Bone marrow (tissue), 2 donors: ENCODE measurements around the gene MDFIC.
"Not testable (repeated sequence)": the region's sequence is repeated elsewhere in the genome, so short reads cannot be mapped to it uniquely, and the experiment has no call there.

Experiments used
- DNase-seq, 2 donors: peaks; one replicate each; lab custom pipeline; 2025; lab: John Stamatoyannopoulos, UW

Gene MDFIC, protein sequence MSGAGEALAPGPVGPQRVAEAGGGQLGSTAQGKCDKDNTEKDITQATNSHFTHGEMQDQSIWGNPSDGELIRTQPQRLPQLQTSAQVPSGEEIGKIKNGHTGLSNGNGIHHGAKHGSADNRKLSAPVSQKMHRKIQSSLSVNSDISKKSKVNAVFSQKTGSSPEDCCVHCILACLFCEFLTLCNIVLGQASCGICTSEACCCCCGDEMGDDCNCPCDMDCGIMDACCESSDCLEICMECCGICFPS

GRCh38 chr7:114922026-114922651 lies at the start of gene MDFIC:
Gene MDFIC, plus strand, starts transcription at chr7:114922094. Its CDS starts 940 bp downstream, at chr7:114923034.
- peak; percentile 35 to 56 for DNase-seq

DNA sequence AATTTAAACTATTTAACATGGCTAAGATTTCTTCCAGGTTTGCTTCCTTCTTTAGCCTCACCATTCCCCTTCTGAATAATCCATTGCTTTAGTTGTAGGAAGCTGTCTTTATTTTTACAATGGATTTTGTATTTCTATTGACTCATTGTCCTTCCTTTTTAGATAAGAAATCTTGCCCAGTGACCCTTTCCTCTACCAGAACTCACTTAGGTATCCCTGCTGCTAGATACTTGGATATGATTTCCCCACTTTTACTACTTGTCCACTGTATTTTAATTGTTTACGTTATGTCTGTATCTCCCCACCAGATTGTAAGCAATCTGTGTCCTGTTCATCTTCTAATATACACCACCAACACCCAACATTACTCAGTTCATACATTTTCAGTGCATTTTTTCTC lies 47.7 kb upstream of the MDFIC start:
- no peak for DNase-seq

DNA sequence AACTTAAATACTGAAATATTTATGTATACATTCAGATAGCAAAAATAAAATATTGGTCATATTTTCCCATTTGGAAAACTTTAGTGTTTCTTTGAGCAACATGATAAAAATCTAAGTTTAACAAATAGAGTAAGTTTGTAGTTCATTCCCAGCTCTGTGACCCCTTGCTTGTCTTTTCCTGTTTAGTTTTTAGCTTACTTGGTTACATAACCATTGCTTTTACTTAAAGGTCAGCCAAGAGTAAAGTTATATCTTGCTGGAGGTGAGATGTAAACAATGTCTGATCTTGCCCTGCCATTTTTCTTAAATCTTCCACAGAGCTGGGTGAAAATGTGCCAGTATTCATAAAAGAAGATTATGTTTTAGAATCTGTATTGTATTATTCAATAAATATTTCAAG lies 46.7 kb upstream of the MDFIC start:
- DNase-seq, result no peak

DNA sequence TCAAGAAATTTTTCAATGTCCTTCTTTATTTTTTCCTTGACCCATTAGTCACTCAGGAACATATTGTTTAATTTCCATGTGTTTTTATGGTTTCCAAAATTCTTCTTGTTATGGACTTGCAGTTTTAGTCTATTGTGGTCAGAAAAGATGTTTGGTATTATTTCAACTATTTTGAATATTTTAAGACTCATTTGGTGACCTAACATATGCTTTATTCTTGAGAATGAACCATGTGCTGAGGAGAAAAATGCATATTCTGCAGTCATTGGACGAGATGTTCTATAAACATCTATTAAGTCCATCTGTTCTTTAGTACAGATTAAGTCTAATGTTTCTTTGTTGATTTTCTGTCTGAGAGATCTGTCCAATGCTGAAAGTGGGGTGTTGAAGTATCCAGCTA lies 42.3 kb upstream of the MDFIC start:
- DNase-seq, result no peak

DNA sequence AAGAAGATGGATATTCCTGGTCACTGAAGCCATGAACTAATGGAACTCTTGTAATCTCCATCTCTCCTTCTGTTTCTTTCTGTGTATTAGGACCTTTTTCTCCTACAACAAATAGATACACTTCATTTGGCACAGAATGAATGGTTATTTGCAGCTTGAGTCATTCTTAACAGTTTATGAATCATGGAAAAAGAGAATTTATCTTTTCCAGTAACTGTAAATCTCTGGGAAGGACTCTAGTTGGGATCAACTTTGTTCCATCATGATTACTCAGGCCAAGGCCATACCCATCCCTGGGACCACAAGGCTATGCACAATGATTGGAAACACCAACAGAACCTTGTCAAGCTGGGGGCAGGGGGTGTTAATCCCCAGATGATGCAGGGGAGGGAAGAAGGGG lies 36.1 kb upstream of the MDFIC start:
- DNase-seq, result no peak

GRCh38 chr7:114886241-114886640 lies 35.7 kb upstream of the MDFIC start:
- no peak for DNase-seq

GRCh38 chr7:114889116-114889515 lies 32.8 kb upstream of the MDFIC start:
- DNase-seq, result not testable (repeated sequence)

DNA sequence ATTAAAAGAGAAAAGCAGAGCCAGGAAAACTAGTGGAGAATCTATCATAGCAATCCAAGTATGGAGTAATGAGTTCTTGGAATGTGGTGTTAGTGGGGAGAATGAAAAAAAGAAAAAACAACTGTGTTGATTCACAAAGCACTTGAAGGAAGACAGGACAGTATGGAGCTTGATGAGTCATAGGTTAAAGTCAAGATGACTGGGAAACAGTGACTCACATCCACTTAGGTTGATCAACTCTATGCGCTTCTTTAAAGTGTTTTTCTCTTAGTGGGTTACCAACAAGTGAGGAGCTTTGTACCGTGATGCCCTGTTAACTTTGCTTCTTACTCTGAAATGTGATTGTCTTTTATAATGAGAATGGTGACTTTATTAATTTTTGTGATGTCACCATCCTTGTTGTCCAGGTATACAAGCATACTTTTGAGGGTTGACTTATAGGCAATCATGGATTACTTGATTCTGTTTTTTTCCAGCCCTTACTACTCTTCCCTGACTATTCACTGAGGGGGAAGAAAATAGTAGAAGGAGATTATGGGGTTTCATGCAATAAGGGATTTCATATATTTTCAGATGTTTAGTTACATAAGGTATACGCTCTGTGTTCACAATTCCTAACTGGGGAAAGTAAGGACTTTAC lies 32.1 kb upstream of the MDFIC start:
- DNase-seq, result peak in 1 of 2 donors; percentile 80

GRCh38 chr7:114890561-114890960 lies 31.3 kb upstream of the MDFIC start:
- DNase-seq, result no peak

- DNase-seq, result no peak
These were observed 21.8 kb upstream of the MDFIC start for GRCh38 chr7:114900127-114900526.

GRCh38 chr7:114901771-114902170 lies 20.1 kb upstream of the MDFIC start:
- DNase-seq, result no peak

DNA sequence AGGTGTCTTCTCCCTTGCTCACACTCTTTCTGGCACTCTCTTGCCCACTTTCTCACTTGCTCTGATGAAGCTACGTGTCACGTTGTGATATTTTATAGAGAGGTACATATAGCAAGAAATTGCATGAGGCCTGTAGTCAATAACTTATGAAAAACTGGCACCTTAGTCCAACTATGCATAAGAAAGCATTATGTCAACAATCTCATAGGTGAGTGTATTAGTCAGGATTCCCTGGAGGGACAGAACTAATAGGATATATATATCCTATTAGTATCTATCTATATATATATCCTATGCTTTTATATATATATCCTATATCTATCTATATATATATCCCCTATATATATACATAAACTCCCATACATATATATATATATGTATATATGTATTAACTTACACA lies 18.8 kb upstream of the MDFIC start:
- DNase-seq, result no peak

DNA sequence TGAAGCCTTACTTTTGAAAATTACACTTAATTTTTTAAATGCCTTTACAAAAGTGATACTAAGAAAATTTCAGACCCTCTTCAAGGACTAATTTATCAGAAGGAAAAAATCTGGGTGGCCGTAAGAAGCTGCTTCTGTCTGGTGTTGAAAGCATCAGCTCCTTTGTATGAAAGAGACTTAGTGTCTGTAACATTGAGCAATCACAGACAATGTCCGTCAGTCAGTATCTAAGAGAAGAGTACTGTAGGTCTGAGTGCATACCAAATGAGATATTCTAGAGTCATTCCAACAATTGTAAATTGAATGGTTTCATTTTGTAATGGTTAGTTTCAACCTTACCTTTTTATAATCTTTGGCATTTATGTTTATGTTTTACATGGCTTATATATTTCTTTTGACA lies 11.1 kb upstream of the MDFIC start:
- DNase-seq, result no peak

- no peak for DNase-seq
These were observed 10.5 kb upstream of the MDFIC start for GRCh38 chr7:114911411-114911810.

DNA sequence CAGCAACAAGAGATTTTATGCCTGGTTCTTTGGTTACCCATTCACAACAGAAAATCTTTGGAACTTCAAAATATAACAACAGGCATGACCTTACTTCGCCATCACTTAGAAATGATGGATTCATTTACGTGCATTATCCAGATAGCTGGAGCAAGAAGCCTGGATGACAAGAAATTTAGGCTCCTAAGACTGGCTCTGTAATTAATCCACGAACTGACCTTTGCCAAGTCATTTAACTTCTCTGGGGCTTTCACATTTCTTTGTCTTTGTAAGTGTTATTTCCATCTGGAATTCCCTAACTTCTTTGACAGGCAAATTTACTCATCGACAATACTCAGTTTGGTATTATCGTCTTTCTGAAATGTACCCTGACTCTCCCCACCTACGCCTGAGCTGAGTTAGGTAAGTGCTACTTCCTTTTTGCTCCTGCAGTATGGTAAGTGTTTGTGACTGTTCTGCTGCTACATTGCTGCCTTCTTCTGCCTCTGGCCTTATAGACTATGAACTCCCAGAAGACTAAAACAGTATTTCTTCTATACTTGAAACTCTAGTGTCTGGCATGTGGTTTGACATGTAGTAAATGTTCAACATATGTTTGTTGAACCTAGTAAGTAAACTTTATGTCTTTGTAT lies 5.5 kb upstream of the MDFIC start:
- DNase-seq, result no peak

GRCh38 chr7:114917211-114917839 lies 4.6 kb upstream of the MDFIC start:
- no peak for DNase-seq

DNA sequence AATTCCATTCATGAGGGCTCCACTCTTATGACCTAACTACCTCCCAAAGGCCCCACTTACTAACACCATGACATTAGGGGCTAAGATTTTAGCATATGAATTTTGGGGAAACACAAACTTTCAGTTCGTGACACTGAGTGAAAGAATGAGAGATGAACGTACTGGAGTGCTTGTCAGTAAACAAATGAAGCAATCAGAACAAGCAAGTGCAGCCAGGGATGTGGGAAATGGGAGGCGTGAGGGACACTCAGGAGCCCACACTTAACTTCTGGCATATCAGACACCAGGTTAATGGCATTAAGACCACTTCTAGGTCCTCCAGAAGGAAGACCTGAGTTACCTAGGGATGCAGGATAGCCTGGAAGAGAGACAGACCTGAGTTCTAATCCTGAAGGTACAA lies 2.3 kb upstream of the MDFIC start:
- DNase-seq, result no peak

- no peak for DNase-seq
These were observed 266 bp upstream of the MDFIC start for GRCh38 chr7:114921631-114922025.

GRCh38 chr7:114922652-114923402 lies 933 bp downstream of the MDFIC start:
- DNase-seq, result peak; percentile 34 to 43

DNA sequence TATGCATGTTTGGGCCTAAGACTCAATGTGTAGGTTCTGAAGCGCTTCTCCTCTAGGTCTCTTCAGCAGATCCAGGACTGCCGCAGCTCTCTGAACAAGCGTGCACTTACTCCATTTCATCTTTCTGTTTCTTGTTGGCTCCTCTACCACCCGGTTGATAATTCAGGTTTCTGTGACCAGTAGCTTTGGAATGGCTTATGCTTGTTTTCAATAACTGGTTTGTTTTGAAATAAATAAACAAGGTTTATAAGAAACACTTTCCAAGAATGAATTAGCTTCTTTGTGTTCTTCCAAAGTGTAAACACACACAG lies 1.5 kb downstream of the MDFIC start:
- DNase-seq, result no peak

GRCh38 chr7:114924038-114924712 lies 2.3 kb downstream of the MDFIC start:
- no peak for DNase-seq
